NCI-H345 treated with DMSO at 0.1 percent for 48 hours (cell line): Measurements from ENCODE around the gene R3HDM2.

Source experiments
- DNase-seq: peaks from one replicate; lab custom pipeline; 2025; ENCODE audit not compliant: unreplicated experiment; lab: John Stamatoyannopoulos, UW

R3HDM2 gene

GRCh38 chr12:57208631-57209282 lies 222.1 kb downstream of the R3HDM2 start:
- DNase-seq: no peak

- DNase-seq: no peak
Observed at GRCh38 chr12:57207731-57208630, 222.9 kb downstream of the R3HDM2 start.

GRCh38 chr12:57205931-57206330 lies 224.9 kb downstream of the R3HDM2 start:
- no peak for DNase-seq

GRCh38 chr12:57205186-57205585 lies 225.7 kb downstream of the R3HDM2 start:
- no peak for DNase-seq

GRCh38 chr12:57204454-57204853 lies 226.4 kb downstream of the R3HDM2 start:
- no peak for DNase-seq

GRCh38 chr12:57203791-57204190 lies 227.1 kb downstream of the R3HDM2 start:
- no peak for DNase-seq
